ENCODE measurements around the gene ZFP1. TPM values are rescaled to one million over a fixed set of nuclear protein-coding genes. Genes with fewer than 3 reads are reported as not detected.

The ZFP1 gene
- total and polyA plus RNA-seq, 9 of the 15 experiments (the other 6 are each of a cell fraction or from before 2014, with no cell fraction given): 2.6 to 14.7 (median 11.6) TPM

DNA sequence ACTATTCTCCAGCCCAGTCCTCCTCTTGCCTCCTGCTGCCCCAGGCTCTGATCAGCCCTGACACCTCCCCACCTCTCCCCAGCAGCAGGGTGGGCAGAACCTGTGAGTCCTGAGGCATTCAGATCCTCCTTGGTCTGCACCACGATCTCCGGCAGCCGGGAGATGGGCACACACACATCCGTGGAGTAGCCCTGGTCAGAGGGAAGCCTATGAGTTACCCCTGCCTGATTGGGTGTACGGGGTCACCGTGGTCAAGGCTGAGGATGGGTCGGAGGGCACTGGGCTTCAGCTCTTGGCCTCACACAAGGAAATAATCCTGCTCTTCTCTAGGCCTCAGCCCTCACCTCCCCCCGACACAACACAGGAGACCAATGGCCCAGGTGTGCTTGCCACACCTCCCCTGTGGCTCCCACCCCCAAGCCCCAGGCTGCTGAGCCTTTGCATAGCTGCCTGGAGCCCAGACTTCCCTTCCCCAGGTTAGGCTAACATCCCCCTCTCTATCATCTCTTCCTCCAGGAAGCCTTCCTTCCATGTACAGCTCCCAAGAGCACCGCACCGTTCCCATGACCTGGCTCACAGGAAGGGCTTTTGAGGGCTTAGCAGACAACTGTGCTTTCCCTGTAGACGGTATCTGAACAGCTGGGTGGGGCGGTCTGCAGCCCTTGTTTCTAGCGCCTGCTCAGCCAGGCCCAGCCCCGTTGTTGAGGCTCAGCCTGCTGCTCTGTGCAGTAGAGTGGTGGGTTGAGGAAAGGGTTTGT lies 35.4 kb upstream of the ZFP1 start (continued):
- no peak for TF ChIP-seq SAP30 (IDR thresholded peaks at IDR 0.05; ENCODE audit: borderline replicate concordance, insufficient read depth, low read depth, low read length, poor library complexity, severe bottlenecking)
- TF ChIP-seq, protein P1, sequence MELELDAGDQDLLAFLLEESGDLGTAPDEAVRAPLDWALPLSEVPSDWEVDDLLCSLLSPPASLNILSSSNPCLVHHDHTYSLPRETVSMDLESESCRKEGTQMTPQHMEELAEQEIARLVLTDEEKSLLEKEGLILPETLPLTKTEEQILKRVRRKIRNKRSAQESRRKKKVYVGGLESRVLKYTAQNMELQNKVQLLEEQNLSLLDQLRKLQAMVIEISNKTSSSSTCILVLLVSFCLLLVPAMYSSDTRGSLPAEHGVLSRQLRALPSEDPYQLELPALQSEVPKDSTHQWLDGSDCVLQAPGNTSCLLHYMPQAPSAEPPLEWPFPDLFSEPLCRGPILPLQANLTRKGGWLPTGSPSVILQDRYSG (tag; conservative IDR thresholded peaks at IDR 0.05; ENCODE audit: low read depth): no peak
- TF ChIP-seq HDAC1 (IDR thresholded peaks at IDR 0.05): no peak
- no peak for TF ChIP-seq ZNF778 (CRISPR knock-in tag; IDR thresholded peaks at IDR 0.05)
- TF ChIP-seq YBX1 (IDR thresholded peaks at IDR 0.05): no peak
- TF ChIP-seq ZKSCAN8 (CRISPR knock-in tag; IDR thresholded peaks at IDR 0.05): no peak

DNA sequence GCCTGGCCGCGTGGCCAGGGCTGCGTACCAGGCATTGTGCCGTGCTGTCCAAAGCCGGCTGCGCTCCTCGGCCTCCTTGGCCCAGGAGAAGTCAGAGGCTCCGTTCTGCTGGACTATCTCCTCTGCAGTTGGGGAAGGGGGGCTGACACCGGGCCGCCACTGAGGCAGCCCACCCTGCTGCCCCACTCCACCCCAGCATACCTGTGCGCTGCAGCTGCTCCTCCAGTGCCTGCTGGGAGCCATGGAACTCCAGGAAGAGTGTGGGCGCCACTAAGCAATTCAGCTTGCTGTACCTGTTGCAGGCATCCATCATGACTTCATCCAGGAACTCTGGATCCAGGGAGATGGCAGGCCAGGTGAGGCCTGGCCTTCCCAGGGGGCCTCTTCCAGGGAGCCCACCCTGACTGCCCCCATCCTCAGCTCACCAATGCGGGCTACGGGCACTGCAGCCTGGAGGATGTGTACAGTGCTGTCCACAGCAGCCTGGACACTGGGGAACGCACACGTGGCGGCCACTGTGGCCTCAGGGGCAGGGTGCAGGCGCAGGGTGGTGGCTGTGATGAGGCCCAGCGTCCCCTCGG lies 34.7 kb upstream of the ZFP1 start:
- intact Hi-C loops (cut with micrococcal nuclease): loop anchor here (5.0 kb wide), 1 partner anchor 71 kb away; no protein-coding TSS in a partner anchor

More for the DNA sequence above, 34.7 kb upstream of the ZFP1 start:
- TF ChIP-seq ZFP36 (IDR thresholded peaks at IDR 0.05; ENCODE audit: low read depth, low read length, partially characterized antibody) (peak; percentile 67), HDAC1 (IDR thresholded peaks at IDR 0.05) (no peak), POLR2B (IDR thresholded peaks at IDR 0.05; ENCODE audit: low read depth, partially characterized antibody) (no peak), KHSRP (IDR thresholded peaks at IDR 0.05) (no peak)
- TF ChIP-seq, protein P2, sequence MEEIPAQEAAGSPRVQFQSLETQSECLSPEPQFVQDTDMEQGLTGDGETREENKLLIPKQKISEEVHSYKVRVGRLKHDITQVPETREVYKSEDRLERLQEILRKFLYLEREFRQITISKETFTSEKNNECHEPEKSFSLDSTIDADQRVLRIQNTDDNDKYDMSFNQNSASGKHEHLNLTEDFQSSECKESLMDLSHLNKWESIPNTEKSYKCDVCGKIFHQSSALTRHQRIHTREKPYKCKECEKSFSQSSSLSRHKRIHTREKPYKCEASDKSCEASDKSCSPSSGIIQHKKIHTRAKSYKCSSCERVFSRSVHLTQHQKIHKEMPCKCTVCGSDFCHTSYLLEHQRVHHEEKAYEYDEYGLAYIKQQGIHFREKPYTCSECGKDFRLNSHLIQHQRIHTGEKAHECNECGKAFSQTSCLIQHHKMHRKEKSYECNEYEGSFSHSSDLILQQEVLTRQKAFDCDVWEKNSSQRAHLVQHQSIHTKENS (CRISPR knock-in tag; IDR thresholded peaks at IDR 0.05): no peak
- in situ Hi-C loops (cut with MboI): no loop called here
- no peaks in the 10 kb centered on the region for H3K27me3 ChIP-seq (ENCODE audit: control insufficient read depth in 2 of 2, insufficient read depth in 2 of 2, low read length in 2 of 2)
- FAIRE-seq: no peak
- DNase-seq (ENCODE audit: extremely low read depth in 1 of 4, low spot score in 3 of 4): no peak
- H3K79me2 ChIP-seq (ENCODE audit: control insufficient read depth, insufficient read depth, low read length): no peaks in the 10 kb centered on the region
- H2AFZ ChIP-seq (ENCODE audit: low read depth, low read length): no peak overlapping the region
- ATAC-seq: no peak
- H3K4me2 ChIP-seq (ENCODE audit: insufficient read depth, low read length): no peak overlapping the region
- H4K20me1 ChIP-seq (replicated peaks; ENCODE audit: control insufficient read depth, insufficient read depth, low read length): no peaks in the 10 kb centered on the region
- peaks cover 15 to 77% of the 10 kb centered on the region in 2 experiments; a peak in 4 of 5 replicates for H3K4me1 ChIP-seq (replicated peaks in 1 of 2; ENCODE audit: control insufficient read depth in 2 of 2, insufficient read depth in 2 of 2, low read length in 2 of 2)
- WGBS (ENCODE audit: insufficient coverage, low coverage, missing lambda C conversion rate): 83% methylated on average over 18 of the region's 20 CpGs
- H3K9me1 ChIP-seq (ENCODE audit: control insufficient read depth, insufficient read depth, low read length): peaks cover 3% of the 10 kb centered on the region
- CTCF ChIA-PET (ENCODE audit: low intra/inter-chr PET ratio): no interaction called here
- no TSS peak for BruUV-seq (replicated peaks)
- POLR2A ChIA-PET: interaction anchor here (0.6 to 1.0 kb wide), 3 partner anchors 69 to 630 kb away, joined by 3 to 4 read pairs (median 3); no protein-coding TSS in a partner anchor
- H3K9me3 ChIP-seq (replicated peaks; ENCODE audit: control insufficient read depth, insufficient read depth, low read depth, low read length): no peaks in the 10 kb centered on the region
- peaks cover 3% of the 10 kb centered on the region; the same call in 1 of the 3 replicates for H3K36me3 ChIP-seq (ENCODE audit: control insufficient read depth, insufficient read depth, low read length)
- no peak overlapping the region for H3K4me3 ChIP-seq
- H3K9ac ChIP-seq (ENCODE audit: insufficient read depth in 1 of 2, low read depth in 2 of 2, low read length in 2 of 2): peak overlapping the region in 1 of 2 experiments; percentile 28; a peak in 1 of 4 replicates
- no peak overlapping the region for H3K27ac ChIP-seq (ENCODE audit: extremely low read depth, low read depth, low read length)

Measured in K562 (cell line).